ENCODE data around the gene FLYWCH2. TPM values are rescaled to one million over a fixed set of nuclear protein-coding genes. Genes with fewer than 3 reads are reported as not detected.

The FLYWCH2 gene
- total and polyA plus RNA-seq, 2 of the 8 experiments (the other 6 are each of a cell fraction or from before 2014, with no cell fraction given), result 16.4 to 30.7 TPM

GRCh38 chr16:2871926-2872325 lies 11.1 kb upstream of the FLYWCH2 start (continued):
- no peak for TF ChIP-seq JUND (IDR thresholded peaks at IDR 0.05; ENCODE audit: low read length)
- no peak for TF ChIP-seq CREB1 (IDR thresholded peaks at IDR 0.05)
- no peak for TF ChIP-seq E2F6 (IDR thresholded peaks at IDR 0.05)
- no peak for TF ChIP-seq RNF2 (IDR thresholded peaks at IDR 0.05; ENCODE audit: borderline replicate concordance, low read depth, low read length, missing control alignments, poor library complexity, severe bottlenecking)
- TF ChIP-seq CHD1 (IDR thresholded peaks at IDR 0.05; ENCODE audit: low read depth, low read length), result no peak
- no peak for TF ChIP-seq EP300 (IDR thresholded peaks at IDR 0.05; ENCODE audit: borderline replicate concordance in 1 of 2, low read depth in 2 of 2, low read length in 2 of 2)
- TF ChIP-seq SRF (IDR thresholded peaks at IDR 0.05; ENCODE audit: low read depth, low read length), result no peak
